ENCODE measurements around the gene STING1.
"Not testable (repeated sequence)": the region's sequence is repeated elsewhere in the genome, so short reads cannot be mapped to it uniquely, and the experiment has no call there.

Gene STING1

GRCh38 chr5:139482050-139482889, at the start of gene STING1:
Gene STING1 (minus strand): TSS chr5:139482758. CDS start chr5:139481704, 1,054 bp downstream.
- TF ChIP-seq CTCF (conservative IDR thresholded peaks at IDR 0.05; ENCODE audit: low read depth, low read length), result no peak
- H3K4me3 ChIP-seq (ENCODE audit: low read length), result peak within 1 kb of the TSS; percentile 42
- peak; percentile 98 for DNase-seq (ENCODE audit: low read depth)

GRCh38 chr5:139531772-139532169, 49.2 kb upstream of the STING1 start:
- TF ChIP-seq CTCF (conservative IDR thresholded peaks at IDR 0.05; ENCODE audit: low read depth, low read length), result no peak
- no peak overlapping the region for H3K4me3 ChIP-seq (ENCODE audit: low read length)
- DNase-seq (ENCODE audit: low read depth), result no peak

GRCh38 chr5:139530079-139530478, 47.5 kb upstream of the STING1 start:
- DNase-seq (ENCODE audit: low read depth), result not testable (repeated sequence)

GRCh38 chr5:139528695-139529094, 46.1 kb upstream of the STING1 start:
- H3K4me3 ChIP-seq (ENCODE audit: low read length), result not testable (repeated sequence)

More at GRCh38 chr5:139530079-139530478, 47.5 kb upstream of the STING1 start:
- H3K4me3 ChIP-seq (ENCODE audit: low read length), result not testable (repeated sequence)

GRCh38 chr5:139527896-139528467, 45.4 kb upstream of the STING1 start:
- DNase-seq (ENCODE audit: low read depth); H3K4me3 ChIP-seq (ENCODE audit: low read length): not testable (repeated sequence)

More at GRCh38 chr5:139528695-139529094, 46.1 kb upstream of the STING1 start:
- not testable (repeated sequence) for DNase-seq (ENCODE audit: low read depth)

- DNase-seq (ENCODE audit: low read depth); H3K4me3 ChIP-seq (ENCODE audit: low read length): not testable (repeated sequence)
Measured at GRCh38 chr5:139527090-139527470, 44.5 kb upstream of the STING1 start.

- peak; percentile 4 for DNase-seq (ENCODE audit: low read depth)
- not testable (repeated sequence) for H3K4me3 ChIP-seq (ENCODE audit: low read length)
Measured at GRCh38 chr5:139526309-139527089, 43.9 kb upstream of the STING1 start.

- H3K4me3 ChIP-seq (ENCODE audit: low read length); DNase-seq (ENCODE audit: low read depth): not testable (repeated sequence)
Measured at GRCh38 chr5:139525586-139526308, 43.2 kb upstream of the STING1 start.

GRCh38 chr5:139524940-139525585, 42.5 kb upstream of the STING1 start:
- TF ChIP-seq CTCF (conservative IDR thresholded peaks at IDR 0.05; ENCODE audit: low read depth, low read length), result no peak

More at GRCh38 chr5:139524940-139525585, 42.5 kb upstream of the STING1 start:
- DNase-seq (ENCODE audit: low read depth), result no peak
- no peak overlapping the region for H3K4me3 ChIP-seq (ENCODE audit: low read length)

Data from retinal pigment epithelial cell (primary cell).